ENCODE measurements around the gene RPUSD2.

Gene RPUSD2

GRCh38 chr15:40569129-40569953, at the start of gene RPUSD2:
RPUSD2 (plus strand) TSS chr15:40569299; CDS start chr15:40569338, 39 bp downstream.
- DNase-seq: peak; percentile 92

- no peak for DNase-seq
Measured at GRCh38 chr15:40523611-40524010, 45.5 kb upstream of the RPUSD2 start.

- DNase-seq: no peak
Measured at GRCh38 chr15:40525855-40526254, 43.2 kb upstream of the RPUSD2 start.

- DNase-seq: no peak
Measured at GRCh38 chr15:40528801-40529200, 40.3 kb upstream of the RPUSD2 start.

- no peak for DNase-seq
Measured at GRCh38 chr15:40533763-40534364, 35.2 kb upstream of the RPUSD2 start.

GRCh38 chr15:40534371-40534770, 34.7 kb upstream of the RPUSD2 start:
- no peak for DNase-seq

- no peak for DNase-seq
Measured at GRCh38 chr15:40536501-40536900, 32.6 kb upstream of the RPUSD2 start.

- no peak for DNase-seq
Measured at GRCh38 chr15:40538976-40539375, 30.1 kb upstream of the RPUSD2 start.

- DNase-seq: no peak
Measured at GRCh38 chr15:40543082-40543481, 26.0 kb upstream of the RPUSD2 start.

GRCh38 chr15:40543631-40544294, 25.3 kb upstream of the RPUSD2 start:
- no peak for DNase-seq

- DNase-seq: no peak
Measured at GRCh38 chr15:40545457-40545856, 23.6 kb upstream of the RPUSD2 start.

GRCh38 chr15:40548610-40549009, 20.5 kb upstream of the RPUSD2 start:
- no peak for DNase-seq

- no peak for DNase-seq
Measured at GRCh38 chr15:40549894-40550293, 19.2 kb upstream of the RPUSD2 start.

GRCh38 chr15:40550341-40551037, 18.6 kb upstream of the RPUSD2 start:
- no peak for DNase-seq

- no peak for DNase-seq
Measured at GRCh38 chr15:40554161-40554525, 15.0 kb upstream of the RPUSD2 start.

- no peak for DNase-seq
Measured at GRCh38 chr15:40555876-40556275, 13.2 kb upstream of the RPUSD2 start.

- no peak for DNase-seq
Measured at GRCh38 chr15:40558952-40559742, 10.0 kb upstream of the RPUSD2 start.

GRCh38 chr15:40562691-40563090, 6.4 kb upstream of the RPUSD2 start:
- no peak for DNase-seq

- DNase-seq: no peak
Measured at GRCh38 chr15:40563426-40563825, 5.7 kb upstream of the RPUSD2 start.

GRCh38 chr15:40564591-40565332, 4.3 kb upstream of the RPUSD2 start, which contains the start of gene CCDC32:
CCDC32 (minus strand) TSS chr15:40565042; CDS start chr15:40563015, 2,027 bp downstream.
- DNase-seq: peak; percentile 94

All from activated naive CD4-positive, alpha-beta T cell treated with anti-CD3 and anti-CD28 coated beads, Interleukin-2, amount 50 U/mL, for 16 hours (primary cell).